H1 (cell line): ENCODE data around the gene ECD. TPM values are rescaled to one million over a fixed set of nuclear protein-coding genes. Genes with fewer than 3 reads are reported as not detected.

Experiments used
- ATF2 ChIP-seq: IDR thresholded peaks from 2 replicates; pipeline ENCODE4 v1.6.1; 2012; ENCODE audit warnings: low read length, inconsistent platforms
- CHD7 ChIP-seq: fragments of 300-600 bp; sonication (generic); IDR thresholded peaks from 2 replicates; pipeline ENCODE4 v1.7.1; 2012; ENCODE audit warnings: low read length, moderate library complexity, mild to moderate bottlenecking, inconsistent platforms; ENCODE audit not compliant: insufficient replicate concordance
- HDAC6 ChIP-seq: IDR thresholded peaks from one replicate; pipeline ENCODE4 v1.7.1; 2012; ENCODE audit warnings: low read depth, mild to moderate bottlenecking, inconsistent platforms, low read length, moderate library complexity
- NANOG ChIP-seq: IDR thresholded peaks from 2 replicates; pipeline ENCODE4 v1.6.1; 2011; ENCODE audit warnings: low read length, low read depth, mild to moderate bottlenecking, inconsistent platforms; ENCODE audit not compliant: insufficient read depth, poor library complexity, severe bottlenecking
- RBBP5 ChIP-seq: IDR thresholded peaks from 2 replicates; pipeline ENCODE4 v1.7.1; 2012; ENCODE audit warnings: low read depth, mild to moderate bottlenecking, inconsistent platforms, low read length, moderate library complexity, borderline replicate concordance
- RFX5 ChIP-seq: IDR thresholded peaks from 2 replicates; pipeline ENCODE4 v1.6.1; 2011; ENCODE audit warnings: low read depth, low read length, improper control_type of control experiment, borderline replicate concordance
- SIN3A ChIP-seq, 2 experiments: IDR thresholded peaks in 1 of 2; conservative IDR thresholded peaks in 1 of 2; 2 replicates each; pipeline ENCODE4 v1.6.1; 2011 to 2012; ENCODE audit warnings: low read length in 2 of 2, improper control_type of control experiment in 1 of 2, low read depth in 1 of 2, mild to moderate bottlenecking in 1 of 2
- polyA plus RNA-seq, 7 experiments: library from polyadenylated mRNA; depleted of rRNA in 3 of 7; stranded (reverse) in 5 of 7; unstranded in 2 of 7; fragments of >200 nt in 5 of 7; fragments of 200-250 nt in 2 of 7; gene quantifications; 1 replicate in 5 of 7; 2 replicates in 1 of 7; 4 replicates in 1 of 7; pipeline versions ENCODE4 v1.2.1 to v1.2.3, GENCODE V29; 2011 to 2013; ENCODE audit warnings: missing spikeins in 2 of 7, mixed read lengths in 2 of 7
- total RNA-seq: library from RNA; stranded (reverse); fragmentation: NEBNext Ultra II Directional; extraction: Animal tissue kit (Norgen Biotek cat#: 25700); gene quantifications from 2 replicates; pipeline ENCODE4 v1.2.1, GENCODE V29; 2021

ECD gene
- total and polyA plus RNA-seq, 2 of the 8 experiments (the other 6 are each of a cell fraction or from before 2014, with no cell fraction given) = 27.1 to 38.0 TPM

- TF ChIP-seq CHD7 (no peak), SIN3A (conservative IDR thresholded peaks at IDR 0.05 in 1 of 2, IDR thresholded peaks at IDR 0.05 in 1 of 2; ENCODE audit: low read depth in 1 of 2, low read length in 2 of 2) (peak; percentile 58 to 65; a peak in 1 of 4 replicates), ATF2 (0 out of 2 replicates have a peak, but pooled peaks have one; percentile 22), NANOG (no peak), RBBP5 (no peak; the same call in 1 of the 2 replicates), HDAC6 (no peak), RFX5 (no peak)
Measured at GRCh38 chr10:73096449-73097304, 71.1 kb downstream of the ECD start, which contains the start of gene P4HA1 (continued).
